BJ (cell line): ENCODE measurements around the gene PLK5. TPM values are rescaled to one million over a fixed set of nuclear protein-coding genes. Genes with fewer than 3 reads are reported as not detected.

ENCODE experiments used
- CTCF ChIA-PET: fragments of 350-600 bp; formaldehyde crosslinking; extraction: SDS; loops from one replicate; lab custom pipeline; 2021; ENCODE audit warnings: antibody characterized with exemption, inconsistent platforms; lab: Yijun Ruan, JAX
- POLR2A ChIA-PET: fragments of 300-600 bp; sonication (Branson Sonifier 250); formaldehyde crosslinking; extraction: SDS; loops from one replicate; lab custom pipeline; 2021; ENCODE audit warnings: antibody characterized with exemption; lab: Charles Lee
- DNase-seq: peaks from one replicate; pipeline ENCODE4 v3.0.0-alpha.2; 2011; ENCODE audit warnings: low read depth
- H3K27me3 ChIP-seq: 2 replicates; pipeline ENCODE4 v1.6.0; 2011; ENCODE audit warnings: low read length; ENCODE audit not compliant: control insufficient read depth, insufficient read depth
- H3K36me3 ChIP-seq: 2 replicates; pipeline ENCODE4 v1.5.1; 2011; ENCODE audit warnings: low read length; ENCODE audit not compliant: control insufficient read depth, insufficient read depth
- H3K4me3 ChIP-seq: 2 replicates; pipeline ENCODE4 v1.5.1; 2011; ENCODE audit warnings: low read depth, mild to moderate bottlenecking, control low read depth, low read length
- CTCF ChIP-seq: IDR thresholded peaks from 2 replicates; pipeline ENCODE4 v1.5.1; 2011; ENCODE audit warnings: low read depth, mild to moderate bottlenecking, control low read depth, inconsistent platforms, low read length, moderate library complexity; ENCODE audit not compliant: insufficient read depth
- polyA plus RNA-seq: library from polyadenylated mRNA; depleted of rRNA; stranded (reverse); fragments of >200 nt; gene quantifications from 2 replicates; pipeline ENCODE4 v1.2.3, GENCODE V29; 2011

Gene PLK5
- polyA plus RNA-seq, 1 experiment, result not detected

GRCh38 chr19:1483131-1483978 is 40.5 kb upstream of the PLK5 start:
- no peaks in the 10 kb centered on the region for H3K27me3 ChIP-seq
- no peak overlapping the region for H3K4me3 ChIP-seq
- no peak for TF ChIP-seq CTCF
- no peaks in the 10 kb centered on the region for H3K36me3 ChIP-seq
- no peak for DNase-seq
- CTCF ChIA-PET, result no interaction called here
- POLR2A ChIA-PET, result no interaction called here

GRCh38 chr19:1483979-1484428 is 39.9 kb upstream of the PLK5 start:
- DNase-seq, result no peak
- CTCF ChIA-PET, result no interaction called here
- POLR2A ChIA-PET, result no interaction called here
- TF ChIP-seq CTCF, result no peak
- Histone ChIP-seq H3K27me3 (no peaks in the 10 kb centered on the region), H3K36me3 (no peaks in the 10 kb centered on the region), H3K4me3 (no peak overlapping the region)

GRCh38 chr19:1486720-1487575 is 36.9 kb upstream of the PLK5 start:
- ChIA-PET POLR2A (no interaction called here), CTCF (no interaction called here)
- no peak for DNase-seq
- H3K4me3 ChIP-seq, result no peak overlapping the region
- peaks cover 4% of the 10 kb centered on the region for H3K27me3 ChIP-seq
- no peak for TF ChIP-seq CTCF
- H3K36me3 ChIP-seq, result no peaks in the 10 kb centered on the region

GRCh38 chr19:1487576-1488281 is 36.1 kb upstream of the PLK5 start:
- TF ChIP-seq CTCF, result no peak
- POLR2A ChIA-PET, result no interaction called here
- H3K36me3 ChIP-seq, result no peaks in the 10 kb centered on the region
- CTCF ChIA-PET, result no interaction called here
- DNase-seq, result no peak
- no peak overlapping the region for H3K4me3 ChIP-seq
- H3K27me3 ChIP-seq, result peaks cover 4% of the 10 kb centered on the region

GRCh38 chr19:1488282-1488601 is 35.6 kb upstream of the PLK5 start:
- peaks cover 4% of the 10 kb centered on the region for H3K27me3 ChIP-seq
- TF ChIP-seq CTCF, result no peak
- ChIA-PET POLR2A (no interaction called here), CTCF (no interaction called here)
- no peak for DNase-seq
- no peaks in the 10 kb centered on the region for H3K36me3 ChIP-seq
- no peak overlapping the region for H3K4me3 ChIP-seq
